Measurements from ENCODE around the gene TGFBR1. TPM values are rescaled to one million over a fixed set of nuclear protein-coding genes. Genes with fewer than 3 reads are reported as not detected.

Gene TGFBR1
- total and polyA plus RNA-seq, 8 donors = 5.2 to 119 (median 21.8) TPM

DNA sequence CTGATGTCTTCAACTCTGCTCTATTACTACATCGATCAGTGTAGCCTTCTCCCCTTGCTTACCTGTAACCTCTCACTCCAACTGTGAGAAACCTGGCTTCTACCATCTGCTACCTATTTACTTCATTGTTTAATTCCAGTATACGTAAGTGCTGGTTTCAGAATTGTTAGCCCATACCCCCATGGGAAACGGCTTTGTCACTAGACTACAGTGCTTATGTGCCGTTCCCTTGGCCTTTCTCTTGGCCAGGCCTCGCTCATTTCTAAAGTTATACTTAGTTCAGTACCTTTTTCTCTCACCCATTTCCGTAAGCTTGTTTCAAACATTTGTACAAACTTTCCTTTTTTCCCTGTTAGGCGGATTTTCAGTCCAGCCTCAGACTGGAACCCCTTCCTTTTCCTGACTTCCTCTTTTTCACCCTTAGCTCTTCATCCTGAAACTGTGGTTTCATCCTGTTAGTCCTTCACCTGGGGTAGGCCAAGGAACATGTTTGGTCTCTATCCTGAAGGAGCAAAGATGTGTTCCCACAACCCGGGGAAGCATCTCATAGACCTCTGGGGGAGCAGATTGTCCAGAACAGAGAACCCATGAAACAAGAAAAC, 95.1 kb downstream of the TGFBR1 start:
- Histone ChIP-seq H3K27me3 (no peaks in the 10 kb centered on the region), H3K27ac (no peak overlapping the region), H3K9me3 (no peaks in the 10 kb centered on the region), H3K36me3 (no peaks in the 10 kb centered on the region), H3K4me1 (no peaks in the 10 kb centered on the region), H3K4me3 (no peak overlapping the region)
- intact Hi-C loops (cut with DNase I; ENCODE audit: low total_unique reads) = no loop called here
- no peak for TF ChIP-seq POLR2AphosphoS5 (IDR thresholded peaks at IDR 0.05)
- TF ChIP-seq EP300 (IDR thresholded peaks at IDR 0.05) = no peak
- TF ChIP-seq POLR2A (IDR thresholded peaks at IDR 0.05) = no peak
- TF ChIP-seq, protein P1, sequence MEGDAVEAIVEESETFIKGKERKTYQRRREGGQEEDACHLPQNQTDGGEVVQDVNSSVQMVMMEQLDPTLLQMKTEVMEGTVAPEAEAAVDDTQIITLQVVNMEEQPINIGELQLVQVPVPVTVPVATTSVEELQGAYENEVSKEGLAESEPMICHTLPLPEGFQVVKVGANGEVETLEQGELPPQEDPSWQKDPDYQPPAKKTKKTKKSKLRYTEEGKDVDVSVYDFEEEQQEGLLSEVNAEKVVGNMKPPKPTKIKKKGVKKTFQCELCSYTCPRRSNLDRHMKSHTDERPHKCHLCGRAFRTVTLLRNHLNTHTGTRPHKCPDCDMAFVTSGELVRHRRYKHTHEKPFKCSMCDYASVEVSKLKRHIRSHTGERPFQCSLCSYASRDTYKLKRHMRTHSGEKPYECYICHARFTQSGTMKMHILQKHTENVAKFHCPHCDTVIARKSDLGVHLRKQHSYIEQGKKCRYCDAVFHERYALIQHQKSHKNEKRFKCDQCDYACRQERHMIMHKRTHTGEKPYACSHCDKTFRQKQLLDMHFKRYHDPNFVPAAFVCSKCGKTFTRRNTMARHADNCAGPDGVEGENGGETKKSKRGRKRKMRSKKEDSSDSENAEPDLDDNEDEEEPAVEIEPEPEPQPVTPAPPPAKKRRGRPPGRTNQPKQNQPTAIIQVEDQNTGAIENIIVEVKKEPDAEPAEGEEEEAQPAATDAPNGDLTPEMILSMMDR (IDR thresholded peaks at IDR 0.05) = no peak
- WGBS, 5 donors = 86 to 90% (median 87%) methylated on average over 8 of the region's 8 CpGs
- DNase-seq = no peak

DNA sequence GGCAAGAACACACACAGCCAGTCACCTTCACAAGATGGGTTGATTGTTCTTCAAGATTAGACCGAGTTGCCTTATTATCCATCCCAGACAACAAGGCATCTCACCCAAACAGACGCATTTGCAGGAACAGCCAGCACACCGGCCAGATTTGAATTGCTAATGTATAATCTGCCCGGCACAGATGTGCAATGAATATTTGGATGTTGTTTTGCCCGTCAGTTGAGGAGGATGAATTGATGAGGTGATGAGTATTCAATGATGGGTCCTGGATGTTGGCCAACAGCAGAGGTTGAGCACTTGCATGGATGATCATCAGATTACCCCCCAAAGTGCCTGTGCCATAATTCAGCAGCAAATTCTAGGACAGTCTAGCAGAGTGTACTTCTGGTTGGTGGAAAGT, 96.7 kb downstream of the TGFBR1 start:
- TF ChIP-seq POLR2AphosphoS5 (IDR thresholded peaks at IDR 0.05) (no peak), EP300 (IDR thresholded peaks at IDR 0.05) (no peak), POLR2A (IDR thresholded peaks at IDR 0.05) (no peak)
- TF ChIP-seq, protein P1 (IDR thresholded peaks at IDR 0.05) = no peak
- Histone ChIP-seq H3K27me3 (no peaks in the 10 kb centered on the region), H3K27ac (no peak overlapping the region), H3K9me3 (no peaks in the 10 kb centered on the region), H3K4me1 (no peaks in the 10 kb centered on the region), H3K36me3 (no peaks in the 10 kb centered on the region), H3K4me3 (no peak overlapping the region)
- intact Hi-C loops (cut with DNase I; ENCODE audit: low total_unique reads) = no loop called here
- DNase-seq = no peak
- WGBS, 5 donors = 68 to 79% (median 77%) methylated on average over 5 of the region's 5 CpGs

Small RNA genes lying within 50 kb of the gene (small RNA-seq; reads per million reads assigned to genes)
- gene RN7SL794P (0 reads per million in 4 donors), gene RNA5SP290 (0 reads per million in 4 donors)

Other genes starting within 250 kb of the TGFBR1 start
- gene COL15A1, start 161.2 kb upstream of the TGFBR1 start, total RNA-seq = 100 to 1,000 TPM in 2 of 5 donors, 10 to 100 TPM in 3; 26.3 to 173 (median 32.2) TPM
- gene COL15A1, start 161.2 kb upstream of the TGFBR1 start, polyA plus RNA-seq = 10 to 100 TPM; 10.7 to 13.3 (median 12.0) TPM
- gene ALG2, start 116.8 kb downstream of the TGFBR1 start, total RNA-seq = 10 to 100 TPM in 4 of 5 donors, 1 to 10 TPM in 1; 1.8 to 33.9 (median 28.0) TPM
- 10 to 100 TPM; 12.5 to 19.0 (median 15.9) TPM for gene ALG2, start 116.8 kb downstream of the TGFBR1 start, polyA plus RNA-seq
- 100 to 1,000 TPM in 2 of 5 donors, 10 to 100 TPM in 1, 1 to 10 TPM in 2; 4.1 to 172 (median 73.8) TPM for gene SEC61B, start 117.2 kb downstream of the TGFBR1 start, total RNA-seq
- gene SEC61B, start 117.2 kb downstream of the TGFBR1 start, polyA plus RNA-seq = 100 to 1,000 TPM; 213 to 467 (median 346) TPM